ENCODE results near the gene C11orf68.

GRCh38 chr11:65962141-65962564, 43.3 kb upstream of the C11orf68 start:
- TF ChIP-seq POLR2A (IDR thresholded peaks at IDR 0.05) (no peak), CTCF (IDR thresholded peaks at IDR 0.05) (no peak)

Measured in thyroid gland (tissue), 4 donors.